ENCODE results near the gene P2RX2.

The P2RX2 gene

DNA sequence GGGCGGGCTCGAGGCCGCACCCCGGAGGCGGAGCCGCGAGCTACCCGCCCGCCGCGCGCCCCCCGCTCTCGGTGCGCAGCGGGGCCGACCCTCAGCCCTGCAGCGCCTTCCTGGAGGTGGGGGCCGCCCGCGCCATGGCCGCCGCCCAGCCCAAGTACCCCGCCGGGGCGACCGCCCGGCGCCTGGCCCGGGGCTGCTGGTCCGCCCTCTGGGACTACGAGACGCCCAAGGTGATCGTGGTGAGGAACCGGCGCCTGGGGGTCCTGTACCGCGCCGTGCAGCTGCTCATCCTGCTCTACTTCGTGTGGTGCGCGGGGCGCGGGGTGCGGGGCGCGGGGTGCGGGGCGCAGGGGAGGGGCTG is at the start of gene P2RX2:
Gene P2RX2 (plus strand): TSS at position 94 of the 361 bp plus-strand sequence. CDS start 41 bp downstream, at position 135.
- DNase-seq, result no peak

DNA sequence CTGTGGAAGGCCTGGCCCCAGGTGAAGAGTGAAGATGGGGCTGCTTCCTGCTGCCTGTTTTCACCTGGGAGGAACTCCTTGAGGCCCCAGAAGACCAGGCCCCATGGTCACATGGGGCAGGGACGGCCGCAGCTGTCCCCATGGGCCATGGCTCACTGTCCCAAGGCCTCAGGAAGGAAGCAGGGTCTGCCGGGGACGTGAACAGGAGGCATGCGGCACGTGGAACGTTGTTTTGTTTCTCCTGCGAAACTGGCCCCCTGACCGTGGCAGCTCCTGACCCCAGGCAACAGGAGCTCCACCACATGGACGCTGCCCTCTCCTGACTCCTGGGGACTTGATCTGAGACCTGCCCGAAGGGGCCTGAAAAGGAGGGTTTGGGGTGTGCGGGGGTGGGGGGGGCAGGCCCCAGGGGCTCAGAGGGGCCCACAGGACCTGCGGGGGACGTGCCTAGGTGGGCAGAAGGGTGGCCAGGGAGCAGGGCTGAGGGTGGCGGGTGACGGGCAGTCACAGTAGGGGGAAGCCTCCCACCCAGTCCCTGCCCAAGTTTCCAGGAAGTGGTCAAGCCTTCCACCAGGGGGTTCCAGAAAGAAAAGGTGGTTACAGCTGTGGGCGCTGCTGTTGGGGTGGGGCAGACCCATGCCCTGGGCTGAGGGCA is 49.6 kb upstream of the P2RX2 start:
- DNase-seq, result no peak

DNA sequence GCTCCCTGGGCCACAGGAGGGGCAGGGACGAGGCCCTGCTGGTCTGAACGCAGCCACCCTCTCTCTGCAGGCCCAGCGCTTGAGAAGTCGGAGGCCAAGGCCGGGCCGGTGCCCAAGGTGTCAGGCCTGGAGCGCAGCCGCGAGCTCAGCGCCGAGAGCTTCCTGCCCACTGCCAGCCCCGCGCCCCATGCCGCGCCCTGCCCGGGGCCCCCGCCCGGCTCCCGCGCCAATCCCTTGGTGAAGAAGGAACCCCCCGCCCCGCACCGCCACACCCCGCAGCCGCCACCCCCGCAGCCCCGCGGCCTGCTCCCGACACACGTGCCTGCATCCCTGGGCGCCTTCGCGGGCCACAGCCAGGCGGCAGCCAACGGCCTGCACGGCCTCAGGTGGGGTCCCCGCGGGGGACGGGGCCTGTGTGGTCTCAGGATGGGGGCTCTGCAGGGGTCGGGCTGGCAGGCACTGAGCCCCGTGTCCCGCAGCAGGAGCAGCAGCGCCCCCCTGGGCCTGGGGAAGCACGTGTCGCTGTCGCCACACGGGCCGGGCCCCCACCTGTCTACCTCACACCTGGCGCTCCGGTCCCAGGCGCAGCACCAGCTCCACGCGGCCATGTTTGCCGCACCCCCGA is 48.6 kb upstream of the P2RX2 start:
- no peak for DNase-seq

DNA sequence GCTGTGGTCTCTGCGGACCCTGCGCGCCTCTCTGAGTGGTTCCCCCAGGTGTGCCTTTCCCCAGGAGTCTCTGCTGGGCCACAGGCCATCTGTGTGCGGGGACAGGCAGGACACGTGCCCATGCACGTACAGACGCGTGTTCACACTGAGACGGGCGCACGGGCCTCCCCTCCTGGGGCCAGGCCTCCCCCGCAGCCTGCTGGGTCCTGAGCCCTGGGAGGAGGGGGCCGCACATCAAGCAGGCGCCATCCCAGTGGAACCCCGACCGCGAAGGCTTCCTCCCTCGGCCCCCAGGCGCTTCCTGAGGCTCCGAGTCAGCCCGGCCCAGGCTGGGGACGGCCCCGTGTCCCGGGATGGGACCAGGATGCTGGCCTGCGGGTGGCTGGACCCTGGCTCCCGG is 47.9 kb upstream of the P2RX2 start:
- no peak for DNase-seq

DNA sequence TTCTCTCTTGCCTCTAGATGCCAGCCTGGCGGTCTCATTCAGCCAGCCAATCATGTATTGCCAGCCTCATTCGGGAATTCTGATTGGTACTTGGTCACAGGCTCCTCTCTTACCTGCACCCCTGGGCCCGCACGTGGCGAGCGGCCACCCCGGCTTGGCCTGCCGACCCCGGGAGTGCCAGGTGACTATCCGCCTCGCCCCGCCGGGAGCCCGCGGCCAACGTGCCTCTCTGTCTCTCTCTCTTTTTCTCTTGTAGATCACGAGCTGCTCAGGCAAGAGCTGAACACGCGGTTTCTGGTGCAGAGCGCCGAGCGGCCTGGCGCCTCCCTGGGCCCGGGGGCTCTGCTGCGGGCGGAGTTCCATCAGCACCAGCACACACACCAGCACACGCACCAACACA is 47.5 kb upstream of the P2RX2 start:
- DNase-seq, result no peak

DNA sequence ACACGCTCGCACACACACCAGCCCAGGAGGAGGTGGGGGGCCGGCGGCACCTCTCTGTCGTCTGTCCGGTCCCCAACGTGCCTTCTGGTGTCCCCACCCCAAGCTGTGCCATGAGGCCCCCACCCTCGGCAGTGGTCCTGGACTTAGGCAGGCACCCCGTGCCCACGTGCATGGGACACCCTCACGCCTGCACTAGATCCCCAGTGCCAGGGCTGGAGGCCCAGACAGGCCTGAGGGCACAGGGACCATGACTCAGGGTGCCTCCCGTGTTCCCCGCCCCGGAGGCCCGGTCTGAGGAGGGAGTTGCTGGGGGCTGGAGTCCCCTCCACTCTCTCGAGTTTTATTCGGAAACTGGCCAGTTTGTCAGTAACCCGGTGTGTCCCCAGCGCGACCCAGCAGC is 47.0 kb upstream of the P2RX2 start:
- DNase-seq, result no peak

DNA sequence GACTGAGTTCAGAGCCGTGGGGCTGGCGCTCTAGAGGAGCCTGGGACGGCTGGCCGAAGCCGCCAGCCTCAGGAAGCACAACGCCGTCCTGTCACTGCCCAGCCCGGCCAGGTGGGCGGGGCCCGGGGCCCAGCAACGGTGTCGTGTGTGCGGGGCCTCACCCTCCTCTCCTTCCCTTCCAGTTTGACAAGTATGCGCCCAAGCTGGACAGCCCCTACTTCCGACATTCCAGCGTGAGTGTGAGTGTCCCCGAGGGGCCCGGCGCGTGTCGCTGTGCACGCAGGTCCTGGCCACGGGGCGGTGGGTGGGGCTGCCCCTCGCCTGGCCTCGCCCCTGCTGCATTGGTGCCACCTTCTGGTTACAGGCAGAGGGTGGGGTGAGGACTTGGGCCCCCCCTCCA is 46.5 kb upstream of the P2RX2 start:
- no peak for DNase-seq

DNA sequence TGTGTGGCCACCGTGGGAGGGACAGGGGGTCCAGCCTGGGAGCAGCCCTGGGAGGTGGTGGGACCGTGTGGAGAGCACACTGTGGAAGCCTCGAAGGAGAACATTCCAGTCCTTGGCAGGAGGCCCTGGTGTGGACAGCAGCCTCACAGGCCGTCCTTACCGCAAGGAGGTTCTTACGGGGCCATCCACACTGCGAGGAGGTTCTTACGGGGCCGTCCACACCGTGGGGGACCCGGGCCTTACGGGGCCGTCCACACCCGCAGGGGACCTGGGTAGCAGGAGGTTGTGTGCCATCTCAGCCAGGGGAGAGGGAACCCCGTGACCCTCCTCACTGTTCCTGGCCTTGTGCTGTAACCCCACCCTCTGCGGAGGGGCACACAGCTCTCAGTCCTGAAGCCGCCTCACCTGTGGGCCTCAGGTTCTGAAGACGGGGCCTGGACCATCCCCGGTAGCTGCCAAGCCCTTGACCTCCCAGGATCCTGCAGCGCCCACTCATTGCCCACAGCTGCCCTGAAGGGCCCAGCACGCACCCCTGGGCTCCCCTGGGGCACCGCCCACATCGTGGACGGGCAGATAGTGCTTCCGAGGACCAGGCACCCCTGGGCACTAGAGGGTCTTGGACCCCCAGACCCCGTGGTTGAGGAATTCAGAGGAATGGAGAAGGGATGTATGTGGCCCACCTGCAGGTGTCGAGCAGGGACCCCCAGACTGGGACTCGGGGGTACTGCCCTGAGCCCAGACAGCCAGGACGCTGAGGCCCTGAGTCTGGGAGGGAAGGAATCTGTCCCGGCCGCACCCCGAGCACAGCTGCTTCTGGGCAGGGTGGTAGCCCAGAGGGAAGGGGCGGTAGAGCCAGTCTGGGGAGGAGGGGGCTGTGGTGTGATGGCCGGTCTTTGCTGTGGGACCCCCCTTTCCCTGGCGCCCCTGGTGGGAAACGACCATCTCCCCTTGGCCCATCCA is 45.5 kb upstream of the P2RX2 start:
- no peak for DNase-seq

DNA sequence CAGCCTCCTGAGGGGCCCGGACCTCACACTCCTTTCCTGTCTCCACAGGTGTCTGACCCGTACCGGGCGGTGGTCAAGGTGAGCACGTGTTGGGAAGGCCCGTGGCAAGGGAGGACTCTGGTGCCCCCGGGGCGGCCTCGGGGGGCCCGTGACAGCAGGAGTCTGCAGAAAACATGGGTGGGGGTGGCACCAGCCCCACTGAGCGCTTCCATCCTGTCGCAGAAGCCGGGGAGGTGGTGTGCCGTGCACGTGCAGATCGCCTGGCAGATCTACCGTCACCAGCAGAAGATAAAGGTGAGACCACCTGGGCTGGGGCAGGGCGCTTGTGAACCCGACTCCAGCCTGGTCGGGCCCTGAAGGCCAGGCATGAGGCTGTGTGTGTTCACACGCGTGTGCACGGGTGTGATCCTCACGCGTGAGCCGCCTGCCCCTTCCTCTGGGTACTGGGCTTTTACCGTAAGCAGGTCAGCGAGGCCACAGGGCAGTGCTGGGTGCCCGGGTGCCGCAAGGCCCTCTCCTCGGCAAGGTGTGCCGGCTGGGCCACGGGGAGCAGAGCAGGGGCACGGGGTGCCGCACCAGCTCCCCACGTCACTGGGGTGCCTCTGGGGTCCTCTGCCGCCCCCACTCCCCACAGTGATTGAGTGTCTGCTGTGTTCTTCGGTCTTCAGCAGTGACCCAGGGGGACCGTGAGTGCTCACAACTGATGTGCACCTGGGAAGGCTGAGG is 44.1 kb upstream of the P2RX2 start:
- no peak for DNase-seq

DNA sequence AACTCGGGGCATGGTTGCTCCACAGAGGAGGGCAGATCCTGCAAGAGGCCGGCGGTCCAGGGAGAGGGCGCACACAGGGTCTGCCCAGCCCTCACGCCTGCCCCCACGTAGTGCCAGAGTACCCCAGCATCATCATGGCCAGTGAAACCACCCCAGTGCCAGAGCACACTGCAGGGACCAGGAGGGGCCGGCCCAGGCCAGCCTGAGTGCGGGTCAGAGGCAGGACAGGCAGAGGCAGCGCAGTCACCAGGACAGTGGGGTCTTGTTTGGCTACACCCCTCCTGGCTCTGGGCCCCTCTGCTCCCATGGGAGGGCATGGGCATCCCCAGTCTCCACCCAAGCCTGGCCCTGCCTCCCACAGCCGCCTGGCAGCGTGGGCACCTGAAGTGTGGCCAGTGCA is 42.9 kb upstream of the P2RX2 start:
- no peak for DNase-seq

DNA sequence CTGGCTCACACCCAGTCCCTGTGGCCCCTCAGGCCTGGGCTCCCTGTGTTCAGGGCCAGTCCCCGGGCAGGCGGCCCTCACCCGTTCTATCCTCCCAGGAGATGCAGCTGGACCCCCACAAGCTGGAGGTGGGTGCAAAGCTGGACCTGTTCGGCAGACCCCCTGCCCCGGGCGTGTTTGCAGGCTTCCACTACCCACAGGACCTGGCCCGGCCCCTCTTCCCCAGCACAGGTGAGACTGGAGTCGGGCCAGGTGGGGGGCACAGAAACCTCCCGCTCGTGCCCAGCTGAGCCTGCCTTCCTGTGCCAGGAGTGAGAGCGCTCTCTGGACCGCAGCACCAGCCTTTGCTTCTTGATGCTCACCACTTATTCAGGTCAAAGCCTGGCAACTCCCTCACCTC is 41.9 kb upstream of the P2RX2 start:
- no peak for DNase-seq

DNA sequence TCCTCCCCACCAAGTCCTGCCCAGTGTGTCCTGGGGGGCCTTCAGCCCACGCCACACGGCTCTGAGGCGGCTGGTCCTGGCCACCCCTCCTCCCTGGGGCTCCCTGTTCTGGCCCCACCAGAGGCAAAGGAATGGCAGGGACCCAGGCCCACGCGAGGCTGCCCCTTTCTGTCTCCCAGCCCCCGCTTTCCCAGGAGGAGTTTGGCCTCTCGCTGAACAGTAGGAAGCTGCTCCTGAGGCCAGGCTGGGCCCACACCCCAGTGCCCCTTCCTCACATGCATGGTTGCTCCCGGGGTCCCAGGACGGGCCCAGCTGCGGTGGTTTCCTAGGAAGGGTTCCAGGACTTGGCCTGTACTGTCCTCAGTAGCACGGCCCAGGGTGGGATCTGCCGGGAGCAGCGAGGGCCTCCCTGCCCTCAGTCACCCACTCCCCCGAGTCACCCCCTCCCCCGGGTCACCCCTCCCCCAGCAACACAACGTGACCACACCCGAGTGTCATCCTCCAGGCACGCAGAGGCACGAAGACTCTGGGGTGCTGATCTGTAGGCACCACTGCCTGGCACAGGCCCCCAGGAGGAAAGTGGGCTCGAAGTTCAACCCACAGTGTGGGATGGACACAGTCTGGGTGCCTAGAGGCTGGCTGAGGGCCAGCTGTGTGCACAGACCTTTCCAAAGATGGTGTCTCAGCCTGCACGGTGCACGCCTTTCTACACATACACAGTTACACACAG is 41.2 kb upstream of the P2RX2 start:
- no peak for DNase-seq

DNA sequence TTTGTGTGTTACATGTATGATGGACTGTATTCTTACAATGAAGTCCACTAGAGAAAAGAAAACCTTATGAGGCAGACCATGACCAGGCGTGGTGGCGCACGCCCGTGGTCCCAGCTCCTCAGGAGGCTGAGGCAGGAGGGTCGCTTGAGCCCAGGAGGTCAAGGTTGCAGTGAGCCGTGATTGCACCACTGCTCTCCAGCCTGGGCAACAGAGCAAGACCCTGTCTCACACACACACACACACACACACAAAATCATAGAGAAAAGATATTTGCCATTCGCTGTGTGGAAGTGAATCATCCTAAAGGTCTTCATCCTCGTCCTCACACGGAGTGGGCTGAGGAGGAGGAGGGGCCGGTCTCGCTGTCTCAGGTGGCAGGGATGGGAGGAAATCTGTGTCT is 40.5 kb upstream of the P2RX2 start:
- no peak for DNase-seq

DNA sequence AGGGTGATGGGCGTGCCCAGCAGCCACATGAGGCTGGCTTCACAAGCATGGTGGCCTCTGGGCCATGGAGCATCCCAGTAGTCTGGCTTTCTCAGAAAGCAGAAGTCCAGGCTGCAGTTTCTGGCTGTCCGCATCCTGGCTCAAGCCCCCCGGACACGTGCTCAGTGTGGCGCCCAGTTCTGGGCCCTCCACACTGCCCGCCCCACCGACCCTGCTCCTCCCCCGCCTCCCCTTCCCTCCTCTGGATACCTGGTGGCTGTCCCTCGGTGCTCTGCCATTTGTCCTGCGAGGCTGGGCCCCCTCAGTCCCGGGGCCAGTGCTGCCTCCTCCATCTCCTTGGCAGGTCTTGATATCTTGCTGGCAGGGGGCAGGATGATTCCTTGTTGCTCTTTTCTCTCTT is 39.8 kb upstream of the P2RX2 start:
- DNase-seq, result no peak

DNA sequence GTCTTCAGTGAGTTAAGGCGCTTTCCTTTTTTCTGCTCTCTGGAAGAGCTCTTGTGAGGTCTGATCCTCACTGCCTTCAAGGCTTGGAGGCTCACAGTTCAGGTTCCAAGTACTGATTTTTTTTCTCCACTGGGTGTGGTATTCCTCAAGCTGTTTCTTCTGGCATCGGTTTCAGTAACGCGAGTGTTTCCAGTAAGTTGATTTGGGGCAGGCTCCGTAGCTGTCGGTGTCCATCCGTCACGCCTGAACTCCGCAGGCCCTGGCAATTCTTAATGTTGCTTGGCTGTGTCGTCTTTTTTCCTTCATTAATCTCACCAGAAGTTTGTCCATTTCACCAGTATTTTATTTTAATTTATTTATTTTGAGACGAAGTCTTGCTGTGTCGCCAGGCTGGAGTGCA is 38.8 kb upstream of the P2RX2 start:
- DNase-seq, result no peak

DNA sequence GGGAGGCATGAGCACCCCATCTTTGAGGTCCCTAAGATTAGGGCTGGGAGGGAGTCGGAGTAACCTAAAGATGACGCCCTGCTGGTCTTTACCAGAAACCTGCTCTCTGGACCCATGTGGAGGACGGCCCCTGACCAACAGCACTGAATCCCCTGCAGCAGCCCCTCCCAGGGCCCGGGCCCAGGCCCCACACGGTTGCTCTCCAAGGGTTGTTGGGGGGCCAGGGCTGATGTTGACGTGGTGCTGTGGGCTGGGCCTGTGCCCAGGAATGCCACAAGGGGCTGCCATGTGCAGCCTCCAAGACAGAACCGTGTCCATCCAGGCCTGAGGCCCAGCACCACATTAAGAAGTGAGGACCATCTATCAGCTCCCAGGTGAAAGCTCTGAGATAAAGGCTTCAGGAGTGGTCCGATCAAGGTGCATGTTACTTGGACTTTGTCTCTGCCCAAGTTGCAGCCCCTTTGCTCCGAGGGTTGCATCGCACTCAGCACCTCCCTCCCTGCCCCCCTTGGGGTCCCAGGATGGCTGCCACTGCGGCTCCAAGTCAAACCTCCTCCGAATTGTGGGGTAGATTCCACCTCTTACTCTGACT is 37.8 kb upstream of the P2RX2 start:
- DNase-seq, result no peak

DNA sequence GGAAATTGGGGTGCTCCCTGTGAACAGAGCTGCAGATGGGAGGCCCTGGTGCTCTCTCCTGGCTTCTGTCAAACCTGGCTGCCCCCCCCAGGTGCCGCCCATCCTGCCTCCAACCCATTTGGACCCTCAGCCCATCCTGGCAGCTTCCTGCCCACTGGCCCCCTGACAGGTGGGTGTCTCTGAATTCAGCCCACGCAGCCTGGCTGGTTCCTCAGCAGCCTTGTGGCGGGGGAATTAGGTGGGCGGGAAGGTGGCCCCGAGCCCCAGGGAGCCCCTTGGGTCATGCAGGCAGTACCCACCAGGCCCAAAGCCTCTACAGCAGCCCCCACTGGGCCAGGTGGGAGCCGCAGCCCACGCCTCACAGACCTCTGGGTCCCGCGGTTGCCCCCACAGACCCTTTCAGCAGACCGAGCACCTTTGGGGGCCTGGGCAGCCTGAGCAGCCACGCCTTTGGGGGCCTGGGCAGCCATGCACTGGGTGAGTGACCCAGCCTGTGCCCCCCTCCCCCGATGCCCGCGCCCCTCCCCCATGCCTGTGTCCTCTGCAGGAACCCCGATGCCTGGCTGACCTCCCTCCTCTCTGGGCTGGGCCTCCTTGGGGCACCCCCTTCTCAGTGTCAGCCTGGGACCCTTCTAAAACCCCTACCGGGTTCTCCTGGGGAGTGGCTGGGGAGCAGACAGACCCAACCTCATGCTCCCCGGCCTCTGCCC is 37.1 kb upstream of the P2RX2 start:
- no peak for DNase-seq

DNA sequence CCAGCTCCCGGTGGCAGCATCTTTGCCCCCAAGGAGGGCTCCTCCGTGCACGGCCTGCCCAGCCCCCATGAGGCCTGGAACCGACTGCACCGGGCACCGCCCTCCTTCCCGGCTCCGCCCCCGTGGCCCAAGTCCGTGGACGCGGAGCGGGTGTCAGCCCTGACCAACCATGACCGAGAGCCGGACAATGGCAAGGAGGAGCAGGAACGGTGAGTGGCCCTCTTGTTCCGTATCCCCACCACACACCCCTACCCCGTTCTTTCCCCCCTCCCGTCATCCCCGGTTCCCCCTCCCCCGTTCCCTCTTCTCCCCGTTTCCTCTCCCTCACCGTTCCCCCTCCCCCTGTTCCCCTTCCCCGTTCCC is 36.5 kb upstream of the P2RX2 start:
- DNase-seq, result no peak

DNA sequence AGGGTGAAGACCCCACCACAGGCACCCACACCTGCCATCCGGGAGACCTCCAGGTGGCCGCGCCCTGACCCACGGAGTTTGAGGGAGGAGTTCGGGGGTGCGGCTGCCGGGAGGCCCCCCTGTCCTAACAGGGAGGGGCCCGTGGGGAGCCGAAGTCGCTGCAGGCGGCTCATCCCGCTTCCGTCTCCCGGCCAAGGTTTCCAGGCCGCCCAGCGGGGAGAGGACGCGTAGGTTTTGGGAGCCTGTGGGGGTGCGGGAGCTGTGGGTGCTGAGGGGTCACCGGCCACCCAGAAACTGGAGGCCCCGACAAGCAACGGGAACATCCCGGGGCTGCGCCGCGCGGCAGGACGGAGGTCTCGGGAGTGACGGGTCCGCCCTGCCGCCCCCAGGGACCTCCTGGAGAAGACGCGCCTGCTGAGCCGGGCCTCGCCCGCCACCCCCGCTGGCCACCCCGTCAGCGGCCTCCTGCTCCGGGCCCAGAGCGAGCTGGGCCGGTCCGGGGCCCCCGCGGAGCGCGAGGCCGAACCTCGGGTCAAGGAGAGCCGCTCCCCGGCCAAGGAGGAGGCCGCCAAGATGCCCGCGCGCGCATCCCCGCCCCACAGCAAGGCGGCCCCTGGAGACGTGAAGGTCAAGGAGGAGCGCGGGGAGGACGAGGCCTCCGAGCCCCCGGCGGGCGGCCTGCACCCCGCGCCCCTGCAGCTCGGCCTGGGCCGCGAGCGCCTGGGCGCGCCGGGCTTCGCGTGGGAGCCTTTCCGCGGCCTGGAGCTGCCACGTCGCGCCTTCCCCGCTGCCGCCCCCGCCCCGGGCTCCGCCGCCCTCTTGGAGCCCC is 35.8 kb upstream of the P2RX2 start:
- no peak for DNase-seq

DNA sequence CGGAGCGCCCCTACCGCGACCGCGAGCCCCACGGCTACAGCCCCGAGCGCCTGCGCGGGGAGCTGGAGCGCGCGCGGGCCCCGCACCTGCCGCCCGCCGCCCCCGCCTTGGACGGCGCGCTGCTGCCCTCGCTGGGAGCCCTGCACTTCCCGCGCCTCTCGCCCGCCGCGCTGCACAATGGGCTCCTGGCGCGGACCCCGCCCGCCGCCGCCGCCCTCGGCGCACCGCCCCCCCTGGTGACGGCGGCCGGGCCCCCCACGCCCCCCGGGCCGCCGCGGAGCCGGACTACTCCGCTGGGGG is 35.2 kb upstream of the P2RX2 start:
- no peak for DNase-seq

DNA sequence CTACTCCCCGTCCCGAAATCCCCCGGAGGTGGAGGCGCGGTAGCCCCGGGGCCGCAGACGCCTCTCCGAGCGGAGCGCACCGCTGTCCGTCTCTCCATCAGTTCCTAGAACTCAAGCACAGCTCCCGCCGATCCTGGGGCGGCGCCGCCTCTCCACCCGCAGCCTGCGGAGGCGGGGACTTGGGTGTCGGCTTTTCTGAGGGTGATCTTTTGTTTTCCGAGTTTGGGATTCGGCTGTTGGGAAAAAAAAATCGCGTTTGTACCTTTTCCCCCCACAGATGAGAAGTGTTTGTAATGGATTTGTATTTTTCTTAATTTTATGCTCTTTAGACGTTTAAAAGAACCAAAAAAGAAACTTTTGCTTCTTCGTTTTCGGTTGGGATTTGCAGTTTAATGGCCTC is 34.8 kb upstream of the P2RX2 start:
- no peak for DNase-seq
